ENCODE measurements around the gene C3AR1. TPM values are rescaled to one million over a fixed set of nuclear protein-coding genes. Genes with fewer than 3 reads are reported as not detected.
A peak's percentile ranks its signal among the peaks of the same experiment; 100 is the strongest.

Gene C3AR1
- total RNA-seq, 1 experiment from 2014 or later, result 0.09 TPM

DNA sequence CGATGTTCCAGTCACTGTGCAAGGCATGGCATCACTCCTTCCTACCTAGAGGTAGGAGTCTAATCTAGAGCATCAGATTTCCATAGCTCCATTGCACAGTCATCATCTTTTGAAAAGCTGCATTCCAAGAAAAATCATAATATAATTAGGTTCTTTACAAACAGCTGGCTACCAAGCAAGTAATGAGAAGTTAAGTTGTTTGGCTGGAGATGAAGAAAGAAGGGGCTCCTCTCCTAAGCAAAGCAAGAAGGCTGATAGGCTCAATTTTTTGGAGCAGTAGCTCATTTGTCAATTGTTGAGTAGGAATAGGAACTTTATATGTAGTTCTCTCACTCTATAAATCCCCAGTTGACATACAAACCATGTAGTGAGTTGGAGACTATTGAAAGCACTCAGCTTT is 25.4 kb downstream of the C3AR1 start (continued):
- TF ChIP-seq, protein P1, sequence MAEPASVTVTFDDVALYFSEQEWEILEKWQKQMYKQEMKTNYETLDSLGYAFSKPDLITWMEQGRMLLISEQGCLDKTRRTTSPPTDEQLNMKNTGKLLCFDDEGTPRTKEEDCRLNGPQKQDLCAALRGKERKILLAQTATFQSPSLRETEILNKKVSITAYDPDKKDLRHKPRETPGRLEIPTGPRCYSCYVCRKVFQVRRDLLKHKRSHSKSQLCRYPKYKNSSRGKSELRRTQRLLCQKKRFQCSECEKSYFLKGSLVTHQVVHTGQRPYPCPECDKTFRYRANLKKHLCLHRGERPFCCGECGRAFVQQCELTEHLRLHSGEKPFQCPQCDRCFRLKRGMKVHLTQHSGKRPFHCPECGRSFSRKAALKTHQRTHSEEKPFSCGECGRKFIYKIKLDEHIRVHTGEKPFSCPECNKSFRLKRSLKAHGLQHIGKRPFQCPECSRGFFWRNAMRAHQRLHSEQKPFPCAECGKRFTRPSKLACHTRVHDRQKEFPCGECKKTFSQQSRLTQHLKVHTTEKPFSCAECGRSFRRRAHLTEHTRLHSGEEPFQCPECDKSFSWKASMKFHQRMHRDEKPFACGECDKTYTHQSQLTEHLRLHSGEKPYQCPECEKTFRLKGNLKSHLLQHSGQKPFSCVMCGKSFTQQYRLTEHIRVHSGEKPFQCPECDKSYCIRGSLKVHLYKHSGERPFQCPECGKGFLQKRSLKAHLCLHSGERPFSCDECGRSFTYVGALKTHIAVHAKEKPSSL (CRISPR knock-in tag; conservative IDR thresholded peaks at IDR 0.05), result no peak
- TF ChIP-seq, protein P2, sequence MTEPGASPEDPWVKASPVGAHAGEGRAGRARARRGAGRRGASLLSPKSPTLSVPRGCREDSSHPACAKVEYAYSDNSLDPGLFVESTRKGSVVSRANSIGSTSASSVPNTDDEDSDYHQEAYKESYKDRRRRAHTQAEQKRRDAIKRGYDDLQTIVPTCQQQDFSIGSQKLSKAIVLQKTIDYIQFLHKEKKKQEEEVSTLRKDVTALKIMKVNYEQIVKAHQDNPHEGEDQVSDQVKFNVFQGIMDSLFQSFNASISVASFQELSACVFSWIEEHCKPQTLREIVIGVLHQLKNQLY (CRISPR knock-in tag; IDR thresholded peaks at IDR 0.05), result no peak
- TF ChIP-seq, protein P3, sequence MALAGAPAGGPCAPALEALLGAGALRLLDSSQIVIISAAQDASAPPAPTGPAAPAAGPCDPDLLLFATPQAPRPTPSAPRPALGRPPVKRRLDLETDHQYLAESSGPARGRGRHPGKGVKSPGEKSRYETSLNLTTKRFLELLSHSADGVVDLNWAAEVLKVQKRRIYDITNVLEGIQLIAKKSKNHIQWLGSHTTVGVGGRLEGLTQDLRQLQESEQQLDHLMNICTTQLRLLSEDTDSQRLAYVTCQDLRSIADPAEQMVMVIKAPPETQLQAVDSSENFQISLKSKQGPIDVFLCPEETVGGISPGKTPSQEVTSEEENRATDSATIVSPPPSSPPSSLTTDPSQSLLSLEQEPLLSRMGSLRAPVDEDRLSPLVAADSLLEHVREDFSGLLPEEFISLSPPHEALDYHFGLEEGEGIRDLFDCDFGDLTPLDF (CRISPR knock-in tag; IDR thresholded peaks at IDR 0.05), result no peak
- no peak for TF ChIP-seq CREM (CRISPR knock-in tag; IDR thresholded peaks at IDR 0.05)
- TF ChIP-seq, protein P4, sequence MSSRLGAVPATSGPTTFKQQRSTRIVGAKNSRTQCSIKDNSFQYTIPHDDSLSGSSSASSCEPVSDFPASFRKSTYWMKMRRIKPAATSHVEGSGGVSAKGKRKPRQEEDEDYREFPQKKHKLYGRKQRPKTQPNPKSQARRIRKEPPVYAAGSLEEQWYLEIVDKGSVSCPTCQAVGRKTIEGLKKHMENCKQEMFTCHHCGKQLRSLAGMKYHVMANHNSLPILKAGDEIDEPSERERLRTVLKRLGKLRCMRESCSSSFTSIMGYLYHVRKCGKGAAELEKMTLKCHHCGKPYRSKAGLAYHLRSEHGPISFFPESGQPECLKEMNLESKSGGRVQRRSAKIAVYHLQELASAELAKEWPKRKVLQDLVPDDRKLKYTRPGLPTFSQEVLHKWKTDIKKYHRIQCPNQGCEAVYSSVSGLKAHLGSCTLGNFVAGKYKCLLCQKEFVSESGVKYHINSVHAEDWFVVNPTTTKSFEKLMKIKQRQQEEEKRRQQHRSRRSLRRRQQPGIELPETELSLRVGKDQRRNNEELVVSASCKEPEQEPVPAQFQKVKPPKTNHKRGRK (CRISPR knock-in tag; IDR thresholded peaks at IDR 0.05; ENCODE audit: borderline replicate concordance), result no peak
- TF ChIP-seq, protein P5, sequence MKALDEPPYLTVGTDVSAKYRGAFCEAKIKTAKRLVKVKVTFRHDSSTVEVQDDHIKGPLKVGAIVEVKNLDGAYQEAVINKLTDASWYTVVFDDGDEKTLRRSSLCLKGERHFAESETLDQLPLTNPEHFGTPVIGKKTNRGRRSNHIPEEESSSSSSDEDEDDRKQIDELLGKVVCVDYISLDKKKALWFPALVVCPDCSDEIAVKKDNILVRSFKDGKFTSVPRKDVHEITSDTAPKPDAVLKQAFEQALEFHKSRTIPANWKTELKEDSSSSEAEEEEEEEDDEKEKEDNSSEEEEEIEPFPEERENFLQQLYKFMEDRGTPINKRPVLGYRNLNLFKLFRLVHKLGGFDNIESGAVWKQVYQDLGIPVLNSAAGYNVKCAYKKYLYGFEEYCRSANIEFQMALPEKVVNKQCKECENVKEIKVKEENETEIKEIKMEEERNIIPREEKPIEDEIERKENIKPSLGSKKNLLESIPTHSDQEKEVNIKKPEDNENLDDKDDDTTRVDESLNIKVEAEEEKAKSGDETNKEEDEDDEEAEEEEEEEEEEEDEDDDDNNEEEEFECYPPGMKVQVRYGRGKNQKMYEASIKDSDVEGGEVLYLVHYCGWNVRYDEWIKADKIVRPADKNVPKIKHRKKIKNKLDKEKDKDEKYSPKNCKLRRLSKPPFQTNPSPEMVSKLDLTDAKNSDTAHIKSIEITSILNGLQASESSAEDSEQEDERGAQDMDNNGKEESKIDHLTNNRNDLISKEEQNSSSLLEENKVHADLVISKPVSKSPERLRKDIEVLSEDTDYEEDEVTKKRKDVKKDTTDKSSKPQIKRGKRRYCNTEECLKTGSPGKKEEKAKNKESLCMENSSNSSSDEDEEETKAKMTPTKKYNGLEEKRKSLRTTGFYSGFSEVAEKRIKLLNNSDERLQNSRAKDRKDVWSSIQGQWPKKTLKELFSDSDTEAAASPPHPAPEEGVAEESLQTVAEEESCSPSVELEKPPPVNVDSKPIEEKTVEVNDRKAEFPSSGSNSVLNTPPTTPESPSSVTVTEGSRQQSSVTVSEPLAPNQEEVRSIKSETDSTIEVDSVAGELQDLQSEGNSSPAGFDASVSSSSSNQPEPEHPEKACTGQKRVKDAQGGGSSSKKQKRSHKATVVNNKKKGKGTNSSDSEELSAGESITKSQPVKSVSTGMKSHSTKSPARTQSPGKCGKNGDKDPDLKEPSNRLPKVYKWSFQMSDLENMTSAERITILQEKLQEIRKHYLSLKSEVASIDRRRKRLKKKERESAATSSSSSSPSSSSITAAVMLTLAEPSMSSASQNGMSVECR (CRISPR knock-in tag; IDR thresholded peaks at IDR 0.05; ENCODE audit: borderline replicate concordance), result no peak
- TF ChIP-seq, protein P6, sequence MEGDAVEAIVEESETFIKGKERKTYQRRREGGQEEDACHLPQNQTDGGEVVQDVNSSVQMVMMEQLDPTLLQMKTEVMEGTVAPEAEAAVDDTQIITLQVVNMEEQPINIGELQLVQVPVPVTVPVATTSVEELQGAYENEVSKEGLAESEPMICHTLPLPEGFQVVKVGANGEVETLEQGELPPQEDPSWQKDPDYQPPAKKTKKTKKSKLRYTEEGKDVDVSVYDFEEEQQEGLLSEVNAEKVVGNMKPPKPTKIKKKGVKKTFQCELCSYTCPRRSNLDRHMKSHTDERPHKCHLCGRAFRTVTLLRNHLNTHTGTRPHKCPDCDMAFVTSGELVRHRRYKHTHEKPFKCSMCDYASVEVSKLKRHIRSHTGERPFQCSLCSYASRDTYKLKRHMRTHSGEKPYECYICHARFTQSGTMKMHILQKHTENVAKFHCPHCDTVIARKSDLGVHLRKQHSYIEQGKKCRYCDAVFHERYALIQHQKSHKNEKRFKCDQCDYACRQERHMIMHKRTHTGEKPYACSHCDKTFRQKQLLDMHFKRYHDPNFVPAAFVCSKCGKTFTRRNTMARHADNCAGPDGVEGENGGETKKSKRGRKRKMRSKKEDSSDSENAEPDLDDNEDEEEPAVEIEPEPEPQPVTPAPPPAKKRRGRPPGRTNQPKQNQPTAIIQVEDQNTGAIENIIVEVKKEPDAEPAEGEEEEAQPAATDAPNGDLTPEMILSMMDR (IDR thresholded peaks at IDR 0.05), result no peak
- TF ChIP-seq EMX1 (CRISPR knock-in tag; IDR thresholded peaks at IDR 0.05), result no peak

DNA sequence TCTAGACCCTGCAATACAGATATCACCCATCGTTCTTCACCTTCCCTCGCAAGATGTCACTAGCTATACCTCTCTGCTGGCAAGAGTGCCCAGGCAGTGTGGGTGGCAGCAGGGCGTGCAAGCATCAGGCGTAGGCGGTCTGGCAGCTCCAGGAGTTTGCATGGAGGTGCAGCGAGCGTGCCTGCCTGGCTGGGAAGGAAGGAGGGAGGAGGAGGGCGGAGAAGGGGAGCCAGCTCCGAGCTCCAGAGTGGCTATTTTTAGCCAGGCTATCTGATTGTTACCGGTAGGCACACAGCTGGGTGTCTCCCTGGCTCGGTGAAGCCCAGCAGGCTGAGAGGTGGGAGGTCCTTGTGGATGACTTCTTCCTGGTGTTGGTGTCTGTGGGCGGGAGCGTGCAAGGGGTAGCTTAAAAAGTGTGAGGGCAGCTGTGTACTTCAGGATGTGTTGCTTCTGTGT is 27.5 kb downstream of the C3AR1 start:
- ChIA-PET POLR2A (interaction anchor here (0.6 to 1.2 kb wide), 3 partner anchors 12 to 105 kb away, joined by 3 to 4 read pairs (median 3); no protein-coding TSS in a partner anchor), CTCF (interaction anchor here (0.8 to 2.5 kb wide), 9 partner anchors 11 to 395 kb away, joined by 3 to 18 read pairs (median 4); no protein-coding TSS in a partner anchor)
- TF ChIP-seq ZNF423 (CRISPR knock-in tag; IDR thresholded peaks at IDR 0.05), result peak; percentile 91
- TF ChIP-seq SMAD3 (CRISPR knock-in tag; IDR thresholded peaks at IDR 0.05; ENCODE audit: borderline replicate concordance), result no peak
- peak; percentile 62; the same call in 1 of the 2 replicates for TF ChIP-seq TEAD1 (CRISPR knock-in tag; IDR thresholded peaks at IDR 0.05)
- TF ChIP-seq, protein P3 (CRISPR knock-in tag; IDR thresholded peaks at IDR 0.05), result no peak
- TF ChIP-seq, protein P7, sequence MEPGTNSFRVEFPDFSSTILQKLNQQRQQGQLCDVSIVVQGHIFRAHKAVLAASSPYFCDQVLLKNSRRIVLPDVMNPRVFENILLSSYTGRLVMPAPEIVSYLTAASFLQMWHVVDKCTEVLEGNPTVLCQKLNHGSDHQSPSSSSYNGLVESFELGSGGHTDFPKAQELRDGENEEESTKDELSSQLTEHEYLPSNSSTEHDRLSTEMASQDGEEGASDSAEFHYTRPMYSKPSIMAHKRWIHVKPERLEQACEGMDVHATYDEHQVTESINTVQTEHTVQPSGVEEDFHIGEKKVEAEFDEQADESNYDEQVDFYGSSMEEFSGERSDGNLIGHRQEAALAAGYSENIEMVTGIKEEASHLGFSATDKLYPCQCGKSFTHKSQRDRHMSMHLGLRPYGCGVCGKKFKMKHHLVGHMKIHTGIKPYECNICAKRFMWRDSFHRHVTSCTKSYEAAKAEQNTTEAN (CRISPR knock-in tag; IDR thresholded peaks at IDR 0.05), result 0 out of 2 replicates have a peak, but pooled peaks have one; percentile 57
- TF ChIP-seq, protein P8, sequence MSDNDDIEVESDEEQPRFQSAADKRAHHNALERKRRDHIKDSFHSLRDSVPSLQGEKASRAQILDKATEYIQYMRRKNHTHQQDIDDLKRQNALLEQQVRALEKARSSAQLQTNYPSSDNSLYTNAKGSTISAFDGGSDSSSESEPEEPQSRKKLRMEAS (CRISPR knock-in tag; IDR thresholded peaks at IDR 0.05), result peak; percentile 53; the same call in 1 of the 2 replicates
- TF ChIP-seq, protein P9, sequence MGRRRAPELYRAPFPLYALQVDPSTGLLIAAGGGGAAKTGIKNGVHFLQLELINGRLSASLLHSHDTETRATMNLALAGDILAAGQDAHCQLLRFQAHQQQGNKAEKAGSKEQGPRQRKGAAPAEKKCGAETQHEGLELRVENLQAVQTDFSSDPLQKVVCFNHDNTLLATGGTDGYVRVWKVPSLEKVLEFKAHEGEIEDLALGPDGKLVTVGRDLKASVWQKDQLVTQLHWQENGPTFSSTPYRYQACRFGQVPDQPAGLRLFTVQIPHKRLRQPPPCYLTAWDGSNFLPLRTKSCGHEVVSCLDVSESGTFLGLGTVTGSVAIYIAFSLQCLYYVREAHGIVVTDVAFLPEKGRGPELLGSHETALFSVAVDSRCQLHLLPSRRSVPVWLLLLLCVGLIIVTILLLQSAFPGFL (CRISPR knock-in tag; IDR thresholded peaks at IDR 0.05; ENCODE audit: borderline replicate concordance), result no peak
- TF ChIP-seq FOXK1 (CRISPR knock-in tag; IDR thresholded peaks at IDR 0.05), result 0 out of 2 replicates have a peak, but pooled peaks have one; percentile 47
- peak; percentile 50; the same call in 1 of the 2 replicates for TF ChIP-seq ETV6 (CRISPR knock-in tag; IDR thresholded peaks at IDR 0.05)
- Mint-ChIP-seq H3K4me1 (peaks cover 60% of the 10 kb centered on the region), H3K27me3 (ENCODE audit: low read depth) (no peaks in the 10 kb centered on the region), H3K27ac (no peak overlapping the region), H3K36me3 (peaks cover 19% of the 10 kb centered on the region), H3K4me3 (peak overlapping the region; percentile 59), H3K9me3 (no peaks in the 10 kb centered on the region)
- ATAC-seq, result peak; percentile 90
- peak; percentile 69 for DNase-seq (ENCODE audit: low spot score)
